Prostate gland (tissue), 2 donors: ENCODE measurements around the gene PDE4D. TPM values are rescaled to one million over a fixed set of nuclear protein-coding genes. Genes with fewer than 3 reads are reported as not detected.

Source experiments
- DNase-seq: peaks from one replicate; pipeline ENCODE4 v3.0.0-alpha.2; 2019; ENCODE audit warnings: low spot score
- H3K27ac ChIP-seq, 2 donors: fragments of 200-600 bp; sonication (generic); 2 replicates each; pipeline ENCODE4 v1.5.1; 2017 to 2019
- H3K27me3 ChIP-seq: fragments of 200-600 bp; sonication (generic); replicated peaks from 2 replicates; pipeline ENCODE4 v1.5.1; 2019; ENCODE audit not compliant: insufficient read depth
- H3K36me3 ChIP-seq, 2 donors: fragments of 200-600 bp; sonication (generic); 1 replicate in 1 of 2; 2 replicates in 1 of 2; pipeline versions ENCODE4 v1.5.1 to v1.8.1; 2017 to 2019
- H3K4me1 ChIP-seq: fragments of 200-600 bp; sonication (generic); replicated peaks from 2 replicates; pipeline ENCODE4 v1.5.1; 2019
- H3K4me3 ChIP-seq, 2 donors: fragments of 200-600 bp; sonication (generic); 2 replicates each; pipeline ENCODE4 v1.5.1; 2017 to 2019
- H3K9me3 ChIP-seq: fragments of 200-600 bp; sonication (generic); 2 replicates; pipeline ENCODE4 v1.5.1; 2017
- CTCF ChIP-seq, 4 experiments: fragments of 200-600 bp in 2 of 4; fragments of 450-650 bp in 2 of 4; sonication (generic) in 2 of 4; IDR thresholded peaks; 1 replicate in 3 of 4; 2 replicates in 1 of 4; pipeline ENCODE4 v1.5.1; 2016 to 2019; ENCODE audit warnings: antibody characterized with exemption in 4 of 4, mild to moderate bottlenecking in 2 of 4, moderate library complexity in 2 of 4
- POLR2A ChIP-seq: fragments of 450-650 bp; IDR thresholded peaks from one replicate; pipeline ENCODE4 v1.6.1; 2016; ENCODE audit warnings: antibody characterized with exemption, mild to moderate bottlenecking
- POLR2AphosphoS5 ChIP-seq: sonication (generic); formaldehyde crosslinking; IDR thresholded peaks from one replicate; pipeline ENCODE4 v1.6.1; 2017; ENCODE audit warnings: antibody characterized with exemption
- WGBS: methylation state at CpG from one replicate; pipeline ENCODE4 v1.1.5; 2018; 5-methylcytosine and 5-hydroxymethylcytosine counted together
- intact Hi-C: fragments of 100-400 bp; cut with DNase I; formaldehyde crosslinking; loops from one replicate; pipeline ENCODE4 v1.14.2; 2022
- total RNA-seq, 2 donors: library from RNA; depleted of rRNA; stranded (reverse); fragments of >200 nt; gene quantifications; one replicate each; pipeline ENCODE4 v1.1.0, GENCODE V29; 2016

The PDE4D gene
- total RNA-seq, 2 donors from 2014 or later = 64.2 to 75.6 TPM

DNA sequence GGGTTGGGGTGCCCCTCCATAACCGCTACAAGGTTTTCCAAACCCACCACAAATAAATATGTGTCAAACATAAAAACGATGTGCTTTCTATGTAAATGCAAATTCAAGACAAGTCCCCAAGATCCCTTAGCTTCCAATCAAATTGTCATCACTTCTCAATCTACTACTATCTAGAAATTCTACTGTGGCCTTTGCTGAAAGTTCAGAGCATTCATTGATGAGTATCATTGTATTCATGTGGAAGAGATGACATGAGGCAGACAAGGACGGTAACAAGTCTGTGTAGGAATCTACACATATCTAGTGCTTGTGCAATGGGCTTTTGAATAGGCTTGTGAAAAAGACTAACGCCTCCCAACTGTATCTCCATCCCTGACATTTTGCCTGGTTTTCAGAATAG is 524.6 kb downstream of the PDE4D start:
- intact Hi-C loops = loop anchor here (5.0 kb wide), 2 partner anchors 182 to 482 kb away; no protein-coding TSS in a partner anchor
- WGBS = 95% methylated on average over 4 of the region's 4 CpGs

GRCh38 chr5:59367791-59368394 is 525.6 kb downstream of the PDE4D start:
- peak; percentile 63 for DNase-seq
- no peaks in the 10 kb centered on the region for H3K27me3 ChIP-seq
- H3K9me3 ChIP-seq = no peaks in the 10 kb centered on the region
- TF ChIP-seq POLR2A (no peak), POLR2AphosphoS5 (peak; percentile 43), CTCF (IDR thresholded peaks at IDR 0.05) (peak in 3 of 4 experiments; percentile 61 to 69 (median 62))
- WGBS = 19% methylated on average over 7 of the region's 7 CpGs
- no peaks in the 10 kb centered on the region for H3K36me3 ChIP-seq
- no peak overlapping the region for H3K4me3 ChIP-seq
- H3K27ac ChIP-seq = no peak overlapping the region
- no peaks in the 10 kb centered on the region for H3K4me1 ChIP-seq
- intact Hi-C loops = loop anchor here (5.0 kb wide), 2 partner anchors 181 to 481 kb away; no protein-coding TSS in a partner anchor

More for the DNA sequence above, 524.6 kb downstream of the PDE4D start:
- Histone ChIP-seq H3K9me3 (no peaks in the 10 kb centered on the region), H3K36me3 (no peaks in the 10 kb centered on the region), H3K4me3 (no peak overlapping the region), H3K4me1 (no peaks in the 10 kb centered on the region), H3K27me3 (no peaks in the 10 kb centered on the region), H3K27ac (no peak overlapping the region)
- no peak for DNase-seq
- TF ChIP-seq POLR2AphosphoS5 (no peak), CTCF (IDR thresholded peaks at IDR 0.05) (no peak), POLR2A (no peak)

GRCh38 chr5:59366784-59367183 is 526.7 kb downstream of the PDE4D start:
- 83% methylated on average over 4 of the region's 4 CpGs for WGBS
- Histone ChIP-seq H3K4me1 (no peaks in the 10 kb centered on the region), H3K27me3 (no peaks in the 10 kb centered on the region), H3K4me3 (no peak overlapping the region), H3K27ac (no peak overlapping the region), H3K36me3 (no peaks in the 10 kb centered on the region), H3K9me3 (no peaks in the 10 kb centered on the region)
- TF ChIP-seq POLR2A (no peak), POLR2AphosphoS5 (no peak), CTCF (IDR thresholded peaks at IDR 0.05) (no peak)
- DNase-seq = no peak
- intact Hi-C loops = loop anchor here (5.0 kb wide), 2 partner anchors 179 to 479 kb away; no protein-coding TSS in a partner anchor

DNA sequence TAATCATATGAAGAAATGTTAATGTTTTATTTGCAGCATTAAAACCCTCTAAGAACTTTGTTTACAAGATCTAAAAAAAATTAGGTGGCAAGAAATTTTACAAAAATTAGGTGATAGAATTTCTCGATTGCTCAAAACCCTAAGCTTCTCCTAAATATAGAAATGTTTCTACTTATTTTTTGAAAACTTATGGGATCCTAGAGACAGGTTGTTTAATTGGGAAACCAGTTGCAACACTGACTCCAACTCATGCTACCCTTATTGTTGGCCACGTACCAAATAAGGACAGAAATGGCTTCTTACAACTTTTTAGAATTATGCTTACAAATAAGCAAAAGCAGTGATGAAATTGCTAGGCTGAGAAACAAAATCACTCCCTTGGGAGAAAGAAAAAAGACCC is 531.1 kb downstream of the PDE4D start:
- Histone ChIP-seq H3K27me3 (no peaks in the 10 kb centered on the region), H3K4me3 (no peak overlapping the region), H3K36me3 (no peaks in the 10 kb centered on the region), H3K27ac (no peak overlapping the region), H3K4me1 (no peaks in the 10 kb centered on the region), H3K9me3 (no peaks in the 10 kb centered on the region)
- TF ChIP-seq CTCF (IDR thresholded peaks at IDR 0.05) = no peak
- no peak for TF ChIP-seq POLR2AphosphoS5
- no peak for TF ChIP-seq POLR2A
- no peak for DNase-seq
- 89% methylated on average over 2 of the region's 2 CpGs for WGBS
- intact Hi-C loops = no loop called here

- H3K27ac ChIP-seq = no peak overlapping the region
- no peak for TF ChIP-seq CTCF (IDR thresholded peaks at IDR 0.05)
- H3K4me1 ChIP-seq = no peaks in the 10 kb centered on the region
- no peaks in the 10 kb centered on the region for H3K9me3 ChIP-seq
- intact Hi-C loops = no loop called here
- 67% methylated on average over 1 of the region's 1 CpG for WGBS
- no peaks in the 10 kb centered on the region for H3K27me3 ChIP-seq
- H3K36me3 ChIP-seq = no peaks in the 10 kb centered on the region
- no peak for DNase-seq
- no peak overlapping the region for H3K4me3 ChIP-seq
Measured at GRCh38 chr5:59361454-59361853, 532.1 kb downstream of the PDE4D start.
